HUDEP-2 (cell line): ENCODE data around the gene SCN4B.

ENCODE experiments used
- DNase-seq, 76 experiments: peaks; one replicate each; lab custom pipeline; 2025; ENCODE audit not compliant: unreplicated experiment in 76 of 76; lab: John Stamatoyannopoulos, UW

Gene SCN4B

GRCh38 chr11:118105657-118106305, 46.8 kb downstream of the SCN4B start:
- no peak for DNase-seq

GRCh38 chr11:118104491-118104890, 48.1 kb downstream of the SCN4B start:
- no peak for DNase-seq

GRCh38 chr11:118102721-118103261, 49.8 kb downstream of the SCN4B start:
- peak in 22 of 76 experiments; percentile 2 to 70 (median 28) for DNase-seq

GRCh38 chr11:118100691-118101232, 51.9 kb downstream of the SCN4B start:
- DNase-seq, result no peak

GRCh38 chr11:118099838-118100556, 52.6 kb downstream of the SCN4B start:
- DNase-seq, result no peak

GRCh38 chr11:118098996-118099837, 53.4 kb downstream of the SCN4B start:
- DNase-seq, result no peak

GRCh38 chr11:118095967-118096367, 56.7 kb downstream of the SCN4B start:
- no peak for DNase-seq

GRCh38 chr11:118095493-118095892, 57.1 kb downstream of the SCN4B start:
- DNase-seq, result no peak

GRCh38 chr11:118092907-118093571, 59.6 kb downstream of the SCN4B start:
- no peak for DNase-seq

GRCh38 chr11:118091690-118092089, 60.9 kb downstream of the SCN4B start:
- no peak for DNase-seq

- DNase-seq, result no peak
These were observed 62.0 kb downstream of the SCN4B start for GRCh38 chr11:118090545-118091162.

GRCh38 chr11:118088531-118088930, 64.1 kb downstream of the SCN4B start:
- DNase-seq, result no peak

GRCh38 chr11:118087931-118088330, 64.7 kb downstream of the SCN4B start:
- no peak for DNase-seq

GRCh38 chr11:118086913-118087768, 65.5 kb downstream of the SCN4B start, which contains the start of gene SMIM35:
Gene SMIM35, minus strand, starts transcription at chr11:118086963. Its CDS starts 206 bp downstream, at chr11:118086757.
- no peak for DNase-seq

- DNase-seq, result no peak
These were observed 68.0 kb downstream of the SCN4B start for GRCh38 chr11:118084656-118085055.

- no peak for DNase-seq
These were observed 68.4 kb downstream of the SCN4B start for GRCh38 chr11:118084247-118084646.
